ENCODE data around the gene GCNT2.
"Not testable (repeated sequence)": the region's sequence is repeated elsewhere in the genome, so short reads cannot be mapped to it uniquely, and the experiment has no call there.

Gene GCNT2

DNA sequence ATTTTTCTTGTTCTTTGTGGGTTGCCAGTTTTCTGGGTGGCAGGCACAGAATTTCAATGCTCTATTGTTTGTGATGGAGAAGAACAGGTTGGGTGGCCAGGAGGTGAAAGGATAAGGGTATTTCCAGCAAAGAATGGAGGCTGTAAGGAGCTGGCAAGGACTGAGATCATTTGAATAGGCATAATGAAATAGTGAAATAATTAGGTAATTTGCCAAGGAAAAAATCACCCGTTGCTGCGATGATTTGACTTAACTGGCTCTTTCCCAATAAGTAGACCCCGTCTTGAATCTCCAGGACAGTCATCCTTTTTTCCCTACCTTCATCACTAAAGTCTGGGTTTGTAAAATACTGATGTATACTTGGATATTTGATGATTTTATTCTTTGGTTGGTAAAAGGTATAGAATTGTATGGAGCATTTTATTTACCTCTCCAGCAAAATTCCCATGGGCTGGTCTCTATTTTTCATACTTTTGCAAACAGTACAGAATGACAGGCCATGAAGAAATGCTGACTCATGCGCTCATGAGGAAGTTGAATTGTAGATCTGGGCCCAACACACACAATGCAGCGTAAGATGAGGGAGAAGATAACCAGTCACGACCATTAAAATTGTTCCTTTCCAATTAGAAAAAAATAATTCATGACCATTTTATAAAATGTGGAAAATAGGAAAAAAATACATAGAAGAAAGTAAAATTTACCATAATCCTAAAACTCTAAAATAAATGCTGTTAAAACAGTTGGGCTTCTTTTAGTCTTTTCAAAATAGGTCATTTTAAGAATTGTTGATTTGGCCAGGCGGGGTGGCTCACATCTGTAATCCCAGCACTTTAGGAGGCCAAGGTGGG lies 2.4 kb upstream of the GCNT2 start:
- Histone ChIP-seq H3K27ac (no peak overlapping the region), H3K9me3 (no peaks in the 10 kb centered on the region), H3K4me3 (no peak overlapping the region), H3K4me1 (no peaks in the 10 kb centered on the region), H3K36me3 (no peaks in the 10 kb centered on the region), H3K27me3 (no peaks in the 10 kb centered on the region)
- TF ChIP-seq, protein P1, sequence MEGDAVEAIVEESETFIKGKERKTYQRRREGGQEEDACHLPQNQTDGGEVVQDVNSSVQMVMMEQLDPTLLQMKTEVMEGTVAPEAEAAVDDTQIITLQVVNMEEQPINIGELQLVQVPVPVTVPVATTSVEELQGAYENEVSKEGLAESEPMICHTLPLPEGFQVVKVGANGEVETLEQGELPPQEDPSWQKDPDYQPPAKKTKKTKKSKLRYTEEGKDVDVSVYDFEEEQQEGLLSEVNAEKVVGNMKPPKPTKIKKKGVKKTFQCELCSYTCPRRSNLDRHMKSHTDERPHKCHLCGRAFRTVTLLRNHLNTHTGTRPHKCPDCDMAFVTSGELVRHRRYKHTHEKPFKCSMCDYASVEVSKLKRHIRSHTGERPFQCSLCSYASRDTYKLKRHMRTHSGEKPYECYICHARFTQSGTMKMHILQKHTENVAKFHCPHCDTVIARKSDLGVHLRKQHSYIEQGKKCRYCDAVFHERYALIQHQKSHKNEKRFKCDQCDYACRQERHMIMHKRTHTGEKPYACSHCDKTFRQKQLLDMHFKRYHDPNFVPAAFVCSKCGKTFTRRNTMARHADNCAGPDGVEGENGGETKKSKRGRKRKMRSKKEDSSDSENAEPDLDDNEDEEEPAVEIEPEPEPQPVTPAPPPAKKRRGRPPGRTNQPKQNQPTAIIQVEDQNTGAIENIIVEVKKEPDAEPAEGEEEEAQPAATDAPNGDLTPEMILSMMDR (IDR thresholded peaks at IDR 0.05) = no peak
- intact Hi-C loops (cut with DNase I; ENCODE audit: low total_unique reads) = loop anchor here (10.0 kb wide), 1 partner anchor 116 kb away; no protein-coding TSS in a partner anchor
- DNase-seq = peak in 1 of 2 donors; percentile 22

DNA sequence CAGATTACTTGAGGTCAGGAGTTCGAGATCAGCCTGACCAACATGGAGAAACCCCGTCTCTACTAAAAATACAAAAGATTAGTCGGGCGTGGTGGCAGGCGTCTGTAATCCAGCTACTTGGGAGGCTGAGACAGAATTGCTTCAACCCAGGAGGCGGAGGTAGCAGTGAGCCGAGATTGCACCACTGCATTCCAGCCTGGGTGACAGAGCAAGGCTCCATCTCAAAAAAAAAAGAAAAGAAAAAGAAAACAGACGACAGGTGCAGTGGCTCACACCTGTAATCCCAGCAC lies 1.8 kb upstream of the GCNT2 start:
- not testable (repeated sequence) for H3K9me3 ChIP-seq, H3K36me3 ChIP-seq, H3K4me3 ChIP-seq, H3K4me1 ChIP-seq, H3K27ac ChIP-seq, DNase-seq, H3K27me3 ChIP-seq
- intact Hi-C loops (cut with DNase I; ENCODE audit: low total_unique reads) = loop anchor here (10.0 kb wide), 1 partner anchor 115 kb away; no protein-coding TSS in a partner anchor

DNA sequence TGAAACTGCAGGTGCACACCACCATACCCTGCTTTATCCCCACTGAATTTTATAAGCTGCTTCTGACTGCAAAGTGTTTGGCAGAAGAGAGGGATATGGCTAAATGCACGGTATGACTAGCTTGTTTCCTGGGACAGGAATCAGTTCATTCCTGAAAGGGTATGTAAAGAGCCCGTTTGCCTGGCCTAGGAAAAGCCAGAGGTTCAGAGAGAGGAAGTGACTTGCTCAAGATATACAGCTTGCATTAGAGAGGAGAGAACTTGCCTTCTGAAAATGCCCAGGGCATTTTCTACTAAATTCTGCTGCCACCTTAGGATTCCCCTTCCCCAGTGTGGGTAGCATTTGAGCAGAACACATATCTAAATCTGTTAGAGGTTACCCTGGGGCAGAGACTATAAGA lies 683 bp upstream of the GCNT2 start:
- no peak for DNase-seq
- no peaks in the 10 kb centered on the region for H3K9me3 ChIP-seq
- TF ChIP-seq, protein P1 (IDR thresholded peaks at IDR 0.05) = no peak
- H3K27me3 ChIP-seq = no peaks in the 10 kb centered on the region
- no peak overlapping the region for H3K4me3 ChIP-seq
- H3K36me3 ChIP-seq = no peaks in the 10 kb centered on the region
- no peaks in the 10 kb centered on the region for H3K4me1 ChIP-seq
- intact Hi-C loops (cut with DNase I; ENCODE audit: low total_unique reads) = no loop called here
- no peak overlapping the region for H3K27ac ChIP-seq

DNA sequence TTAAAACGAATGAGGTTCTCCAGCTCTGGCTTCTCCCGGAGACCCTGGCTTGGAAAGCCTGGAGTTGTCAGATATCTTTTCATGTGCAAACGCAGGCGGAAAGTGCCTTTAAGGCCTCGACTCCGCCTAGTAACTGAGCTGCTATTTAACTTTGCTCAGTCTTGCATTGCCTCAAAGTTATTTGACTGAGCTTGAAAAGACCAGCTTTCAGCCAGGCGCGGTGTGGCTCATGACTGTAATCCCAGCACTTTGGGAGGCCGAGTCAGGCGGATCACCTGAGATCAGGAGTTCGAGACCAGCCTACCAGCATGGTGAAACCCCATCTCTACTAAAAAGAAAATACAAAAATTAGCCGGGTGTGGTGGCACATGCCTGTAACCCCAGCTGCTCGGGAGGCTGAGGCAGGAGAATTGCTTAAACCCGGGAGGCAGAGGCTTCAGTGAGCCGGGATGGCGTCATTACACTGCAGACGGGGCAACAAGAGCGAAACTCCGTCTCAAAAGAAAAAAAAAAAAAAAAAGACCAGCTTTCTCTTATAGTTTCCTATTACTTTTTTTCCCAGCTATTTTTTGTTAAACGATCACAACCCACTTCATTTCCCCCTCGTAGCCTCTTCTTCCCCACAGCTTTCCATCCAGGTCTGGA lies 1.9 kb downstream of the GCNT2 start:
- Histone ChIP-seq H3K9me3 (no peaks in the 10 kb centered on the region), H3K4me1 (no peaks in the 10 kb centered on the region), H3K36me3 (no peaks in the 10 kb centered on the region), H3K4me3 (no peak overlapping the region), H3K27me3 (no peaks in the 10 kb centered on the region), H3K27ac (no peak overlapping the region)
- no peak for DNase-seq
- intact Hi-C loops (cut with DNase I; ENCODE audit: low total_unique reads) = no loop called here
- TF ChIP-seq, protein P1 (IDR thresholded peaks at IDR 0.05) = no peak

DNA sequence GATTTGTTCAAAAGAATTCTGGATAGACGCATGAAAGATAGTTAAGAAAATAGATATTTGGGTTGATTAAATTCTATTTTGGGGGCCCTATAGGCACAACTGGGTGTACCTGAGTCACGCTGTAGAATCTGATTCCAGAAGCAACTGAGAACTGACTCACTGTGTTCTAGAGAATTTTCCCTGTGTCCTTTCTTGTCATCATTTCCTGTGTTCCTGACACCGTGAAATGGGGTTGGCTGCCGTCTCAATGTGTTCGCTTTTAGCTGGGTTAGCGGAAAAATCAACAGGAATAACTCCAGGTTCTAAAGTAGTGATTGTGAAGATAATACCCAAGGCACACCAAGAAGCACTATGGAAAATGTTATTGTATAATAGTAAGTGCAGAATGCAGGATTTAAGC lies 5.0 kb downstream of the GCNT2 start:
- no peak for DNase-seq
- intact Hi-C loops (cut with DNase I; ENCODE audit: low total_unique reads) = no loop called here
- H3K4me3 ChIP-seq = no peak overlapping the region
- no peaks in the 10 kb centered on the region for H3K27me3 ChIP-seq
- TF ChIP-seq, protein P1 (IDR thresholded peaks at IDR 0.05) = no peak
- H3K4me1 ChIP-seq = no peaks in the 10 kb centered on the region
- H3K36me3 ChIP-seq = no peaks in the 10 kb centered on the region
- H3K27ac ChIP-seq = no peak overlapping the region
- H3K9me3 ChIP-seq = no peaks in the 10 kb centered on the region

Data from tibial artery (tissue), 4 donors.